EH (cell line): ENCODE results near the gene AKIP1.
"Not testable (repeated sequence)": the region's sequence is repeated elsewhere in the genome, so short reads cannot be mapped to it uniquely, and the experiment has no call there.

Experiments used
- DNase-seq: peaks from one replicate; pipeline ENCODE4 v3.0.0-alpha.2; 2015; ENCODE audit warnings: low read depth

The AKIP1 gene

DNA sequence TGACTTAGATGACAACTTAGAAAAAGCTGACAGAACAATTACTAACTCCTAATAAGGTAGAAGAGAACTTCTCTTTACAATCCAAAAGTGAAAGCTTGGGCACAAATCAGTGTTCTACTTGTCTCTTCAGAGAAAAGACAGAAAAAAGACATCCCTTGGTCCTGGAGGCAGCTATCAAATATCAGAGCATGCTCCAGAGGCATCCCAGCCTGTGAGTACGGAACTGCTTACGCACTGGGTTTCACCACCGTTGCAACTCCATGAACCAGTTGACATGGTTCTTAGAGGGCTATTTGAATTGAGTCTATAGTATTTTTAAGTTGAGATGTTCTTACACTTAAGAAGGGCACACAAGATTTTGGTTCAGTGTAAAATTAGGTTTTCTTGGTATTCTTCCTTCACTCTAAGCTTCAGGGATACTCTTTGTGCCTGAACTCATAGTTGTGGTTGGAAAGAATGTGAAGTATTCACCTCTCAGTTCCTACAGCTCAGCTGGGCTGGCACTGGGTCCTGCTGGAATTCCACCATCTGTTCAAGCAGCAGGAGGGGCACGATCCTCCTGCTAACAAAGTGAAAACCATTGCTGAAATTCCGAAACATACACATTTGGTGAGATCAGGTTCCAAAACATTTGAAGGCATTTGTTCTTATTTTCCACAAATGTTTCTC, 6.3 kb downstream of the AKIP1 start:
- DNase-seq: peak; percentile 96

- no peak for DNase-seq
Measured at GRCh38 chr11:8922691-8923090, 11.7 kb downstream of the AKIP1 start.

- DNase-seq: no peak
Measured at GRCh38 chr11:8925711-8926110, 14.7 kb downstream of the AKIP1 start.

GRCh38 chr11:8926236-8926635, 15.2 kb downstream of the AKIP1 start:
- no peak for DNase-seq

DNA sequence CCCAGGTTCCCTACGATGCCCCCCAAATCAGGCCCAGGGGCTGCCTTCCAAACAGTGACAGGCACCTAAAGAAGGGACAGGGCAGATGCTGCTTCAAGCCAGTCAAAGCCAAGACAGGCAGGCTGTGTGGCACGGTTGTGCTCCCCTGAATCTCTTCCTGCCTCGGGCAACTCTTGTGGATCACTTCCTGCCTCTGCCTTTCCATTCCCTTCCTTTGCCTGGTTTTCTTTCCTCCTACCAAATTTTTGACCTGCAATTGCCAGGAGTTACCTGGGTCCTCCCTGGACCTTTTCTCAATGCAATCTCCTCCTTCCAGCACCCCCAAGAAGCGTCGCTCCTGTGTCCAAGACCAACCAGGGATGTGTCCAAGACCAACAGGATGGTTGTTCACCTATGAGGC, 16.2 kb downstream of the AKIP1 start:
- DNase-seq: no peak

DNA sequence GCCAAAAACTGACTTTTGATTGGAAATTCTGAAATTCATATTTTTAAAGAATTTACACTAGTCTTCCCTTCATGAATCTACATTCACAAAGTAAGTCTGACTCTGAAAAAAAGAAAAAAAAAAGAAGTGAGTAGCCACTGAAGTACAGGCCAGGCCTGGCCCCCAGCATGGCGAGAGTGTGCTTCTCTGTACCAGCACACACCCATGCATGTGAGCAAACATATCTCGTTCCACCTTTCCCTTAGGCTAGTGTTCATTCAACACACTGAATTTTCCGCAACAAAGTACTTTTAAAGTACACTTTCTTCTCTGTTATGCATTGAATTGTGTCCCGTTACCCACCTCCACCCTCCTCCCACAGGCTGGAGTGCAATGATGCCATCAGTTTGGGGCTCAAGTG, 17.2 kb downstream of the AKIP1 start:
- no peak for DNase-seq

DNA sequence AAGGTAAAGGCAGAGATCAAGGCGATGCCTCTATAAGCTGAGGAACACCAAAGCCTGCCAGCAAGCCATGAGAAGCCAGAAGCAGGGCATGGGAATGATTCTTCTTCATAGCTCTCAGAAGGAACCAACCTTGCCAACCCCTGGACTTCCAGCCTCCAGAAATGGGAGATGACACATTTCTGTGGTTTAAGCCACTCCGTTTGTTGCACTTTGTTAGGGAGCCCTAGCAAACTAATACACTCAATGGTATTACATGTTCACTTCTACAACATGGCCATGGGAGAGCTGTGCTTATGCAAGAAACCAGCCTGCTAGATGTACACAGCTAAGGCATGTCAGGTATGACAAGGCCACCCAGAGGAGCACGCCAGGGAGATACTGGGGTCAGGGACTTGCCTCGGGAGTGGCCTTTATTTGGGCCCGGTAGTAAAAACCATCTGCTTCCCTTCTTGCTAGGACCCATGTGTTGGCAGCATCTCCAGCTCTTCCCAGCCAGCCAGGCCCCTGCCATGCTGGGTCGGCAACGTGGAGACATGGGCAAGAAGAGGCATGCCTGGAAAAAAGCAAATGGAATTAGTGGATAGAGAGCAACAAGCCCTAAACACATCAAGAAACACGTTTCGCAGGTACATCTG, 18.1 kb downstream of the AKIP1 start:
- DNase-seq: peak; percentile 70

GRCh38 chr11:8930456-8931175, 19.6 kb downstream of the AKIP1 start:
- peak; percentile 27 for DNase-seq

GRCh38 chr11:8932564-8933180, 21.7 kb downstream of the AKIP1 start, which contains the start of gene C11orf16:
Gene C11orf16, minus strand, starts transcription at chr11:8932947. Its CDS starts 639 bp downstream, at chr11:8932308.
- no peak for DNase-seq

DNA sequence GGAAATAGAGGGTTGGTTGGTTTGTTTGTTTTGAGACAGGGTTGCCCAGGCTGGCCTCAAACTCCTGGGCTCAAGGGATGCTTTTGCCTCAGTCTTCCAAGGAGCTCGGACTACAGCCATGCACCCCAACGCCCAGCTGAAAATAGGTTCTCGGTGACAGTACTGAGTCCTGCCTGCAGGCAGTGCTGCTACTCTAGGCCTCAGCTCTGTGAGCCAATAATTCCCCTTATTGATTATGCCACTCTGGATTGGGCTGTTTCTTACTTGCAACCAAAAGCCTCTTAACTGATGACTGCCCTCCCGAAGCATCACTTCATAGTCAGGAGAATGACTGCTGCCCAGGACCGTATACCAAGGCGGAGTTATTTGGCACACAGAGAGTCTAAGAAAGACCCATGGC, 22.9 kb downstream of the AKIP1 start:
- no peak for DNase-seq

DNA sequence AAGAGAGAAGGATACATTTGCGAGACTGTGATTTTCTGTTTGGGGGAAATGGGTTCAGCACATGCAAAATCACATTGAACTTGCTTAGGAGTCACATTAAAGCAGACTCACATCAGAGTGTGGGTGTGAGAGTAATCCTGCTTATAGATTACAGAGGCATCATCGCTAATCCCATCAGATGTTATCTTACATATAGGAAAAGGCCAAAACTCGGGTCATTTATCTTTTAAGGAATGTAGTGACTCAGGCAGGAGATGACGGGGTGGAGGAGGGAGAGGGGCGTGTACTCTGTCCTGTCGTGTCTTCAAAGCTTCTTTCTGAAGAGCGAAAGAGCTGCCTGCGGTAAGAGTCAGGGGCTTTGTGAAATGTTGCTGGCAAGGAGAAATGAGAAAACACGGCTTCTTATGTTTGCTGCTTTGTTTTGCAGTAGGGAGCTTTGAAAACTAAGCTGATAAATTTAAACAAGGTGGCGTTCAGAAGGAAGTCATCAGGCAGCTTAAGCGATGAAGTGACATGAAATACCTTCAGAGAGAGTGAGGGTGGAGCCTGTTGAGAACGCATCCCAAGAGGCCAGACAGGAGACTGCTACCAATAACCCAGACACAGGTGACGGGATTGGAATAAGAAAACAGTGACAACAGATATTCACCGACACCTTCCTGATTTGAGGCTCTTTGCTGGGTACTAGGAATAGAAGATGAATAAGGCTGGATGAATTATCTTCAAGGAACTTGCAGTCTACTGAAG, 23.9 kb downstream of the AKIP1 start:
- DNase-seq: peak; percentile 82

DNA sequence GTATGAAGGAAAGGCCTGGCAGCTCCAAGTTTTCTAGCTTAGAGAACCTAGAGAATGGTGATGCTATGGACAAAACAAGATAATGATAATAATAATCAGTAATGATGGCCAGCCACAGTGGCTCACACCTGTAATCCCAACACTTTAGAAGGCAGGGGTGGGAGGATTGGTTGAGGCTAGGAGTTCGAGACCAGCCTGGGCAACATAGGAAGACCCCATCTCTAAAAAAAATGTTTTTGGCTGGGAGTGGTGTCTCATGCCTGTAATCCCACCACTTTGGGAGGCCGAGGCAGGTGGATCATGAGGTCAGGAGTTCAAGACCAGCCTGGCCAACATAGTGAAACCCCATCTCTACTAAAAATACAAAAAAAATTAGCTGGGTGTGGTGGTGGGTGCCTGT, 24.8 kb downstream of the AKIP1 start:
- not testable (repeated sequence) for DNase-seq

GRCh38 chr11:8937159-8937558, 26.2 kb downstream of the AKIP1 start:
- no peak for DNase-seq

DNA sequence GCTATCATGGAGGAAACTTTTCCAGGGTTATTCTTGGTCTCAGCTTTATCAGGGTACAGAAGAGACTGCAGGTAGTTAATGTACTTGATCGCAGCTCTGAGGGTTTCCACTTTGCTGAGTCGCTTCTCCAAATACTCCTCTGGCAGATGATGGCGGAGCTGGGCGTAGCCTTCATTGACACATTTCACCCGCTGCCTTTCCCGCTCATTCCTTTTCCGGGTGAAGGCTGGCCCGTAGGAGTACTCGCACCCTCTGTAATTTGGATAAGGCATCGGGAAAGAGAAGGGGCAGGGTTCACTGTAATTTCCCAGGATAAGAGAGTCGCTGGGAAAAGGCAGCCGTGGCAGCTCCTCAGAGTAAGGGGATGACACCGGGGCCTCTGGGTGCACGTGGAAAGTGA, 26.7 kb downstream of the AKIP1 start:
- no peak for DNase-seq

- no peak for DNase-seq
Measured at GRCh38 chr11:8941341-8942103, 30.5 kb downstream of the AKIP1 start.

DNA sequence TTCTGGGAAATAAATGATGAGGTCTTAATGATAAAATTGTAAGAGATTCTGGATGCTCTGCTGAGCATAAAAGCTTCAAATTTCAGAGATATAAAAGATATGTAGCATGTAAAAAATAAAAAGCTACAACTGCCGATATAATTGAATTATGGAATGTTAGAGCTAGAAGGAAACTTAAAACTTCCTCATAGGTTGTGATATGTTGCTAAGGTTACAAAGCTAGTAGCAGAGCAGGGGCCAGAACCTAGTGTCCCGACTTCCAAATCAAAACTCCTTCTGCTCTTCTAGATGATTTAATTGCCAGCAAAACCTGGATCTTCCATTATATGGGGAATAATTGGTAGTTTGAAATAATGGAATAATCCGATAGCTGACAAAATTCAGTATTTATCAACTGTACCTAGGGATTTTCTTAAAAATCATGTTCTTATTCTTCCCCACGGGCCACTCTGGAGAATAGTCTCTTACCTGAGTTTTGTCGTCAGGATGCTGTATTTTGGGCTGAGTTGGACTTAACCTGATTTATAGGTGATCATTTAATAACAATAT, 31.6 kb downstream of the AKIP1 start, which contains the start of gene ASCL3:
TSS of gene ASCL3 (minus strand) at position 499 of the 549 bp plus-strand sequence. CDS start 4,855 bp downstream, outside the sequence.
- DNase-seq: no peak

GRCh38 chr11:8947230-8947943, 36.4 kb downstream of the AKIP1 start:
- no peak for DNase-seq

DNA sequence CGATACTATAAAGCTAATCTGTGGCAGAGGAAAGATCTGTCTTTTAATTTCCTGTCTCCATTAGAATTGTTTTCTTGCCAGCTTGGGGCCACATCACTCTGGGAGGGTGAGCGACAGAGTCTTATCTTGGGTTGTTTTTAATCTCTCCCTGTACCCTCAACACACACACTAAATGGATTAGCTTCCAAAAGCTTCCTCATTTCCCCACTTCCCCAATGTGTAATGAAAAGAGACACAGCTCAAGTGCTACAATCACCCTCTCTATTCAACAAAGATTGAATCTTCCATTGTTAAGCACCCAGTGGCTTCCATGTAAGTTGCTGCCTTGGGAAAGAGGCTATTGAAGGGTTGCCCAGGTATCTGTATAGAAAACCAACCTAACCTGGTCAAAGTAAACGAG, 37.9 kb downstream of the AKIP1 start:
- DNase-seq: no peak

GRCh38 chr11:8956860-8957259, 45.9 kb downstream of the AKIP1 start:
- no peak for DNase-seq

- peak; percentile 85 for DNase-seq
Measured at GRCh38 chr11:8959546-8960166, 48.7 kb downstream of the AKIP1 start.
